ENCODE results near the gene PF4V1.

The PF4V1 gene

GRCh38 chr4:73871511-73872310, 18.6 kb downstream of the PF4V1 start:
- H3K9me3 Mint-ChIP-seq = no peaks in the 10 kb centered on the region
- no peak for DNase-seq
- no peaks in the 10 kb centered on the region for H3K4me1 Mint-ChIP-seq
- H3K27me3 Mint-ChIP-seq = peaks cover 26% of the 10 kb centered on the region
- CTCF ChIA-PET = no interaction called here
- H3K27ac Mint-ChIP-seq = no peak overlapping the region
- H3K4me3 Mint-ChIP-seq = no peak overlapping the region
- no peaks in the 10 kb centered on the region for H3K36me3 Mint-ChIP-seq

GRCh38 chr4:73872316-73873108, 19.4 kb downstream of the PF4V1 start:
- no peak for DNase-seq
- Mint-ChIP-seq H3K36me3 (no peaks in the 10 kb centered on the region), H3K4me3 (no peak overlapping the region), H3K9me3 (no peaks in the 10 kb centered on the region), H3K27ac (no peak overlapping the region), H3K4me1 (no peaks in the 10 kb centered on the region), H3K27me3 (peaks cover 26% of the 10 kb centered on the region)
- CTCF ChIA-PET = no interaction called here

- no peak for DNase-seq
- Mint-ChIP-seq H3K9me3 (no peaks in the 10 kb centered on the region), H3K4me3 (no peak overlapping the region), H3K4me1 (no peaks in the 10 kb centered on the region), H3K27me3 (peaks cover 11% of the 10 kb centered on the region), H3K36me3 (no peaks in the 10 kb centered on the region), H3K27ac (no peak overlapping the region)
- CTCF ChIA-PET = no interaction called here
Observed at GRCh38 chr4:73874386-73874785, 21.3 kb downstream of the PF4V1 start.

GRCh38 chr4:73875401-73875800, 22.3 kb downstream of the PF4V1 start:
- no peak overlapping the region for H3K27ac Mint-ChIP-seq
- no peak overlapping the region for H3K4me3 Mint-ChIP-seq
- CTCF ChIA-PET = no interaction called here
- no peaks in the 10 kb centered on the region for H3K36me3 Mint-ChIP-seq
- no peaks in the 10 kb centered on the region for H3K9me3 Mint-ChIP-seq
- H3K4me1 Mint-ChIP-seq = no peaks in the 10 kb centered on the region
- DNase-seq = no peak
- H3K27me3 Mint-ChIP-seq = peaks cover under 1% of the 10 kb centered on the region

- Mint-ChIP-seq H3K4me1 (no peaks in the 10 kb centered on the region), H3K9me3 (no peaks in the 10 kb centered on the region), H3K27ac (no peak overlapping the region), H3K27me3 (no peaks in the 10 kb centered on the region), H3K36me3 (no peaks in the 10 kb centered on the region), H3K4me3 (no peak overlapping the region)
- CTCF ChIA-PET = no interaction called here
- no peak for DNase-seq
Observed at GRCh38 chr4:73883306-73883705, 30.2 kb downstream of the PF4V1 start.

GRCh38 chr4:73885574-73886267, 32.6 kb downstream of the PF4V1 start:
- Mint-ChIP-seq H3K36me3 (no peaks in the 10 kb centered on the region), H3K27ac (no peak overlapping the region), H3K27me3 (no peaks in the 10 kb centered on the region), H3K4me3 (no peak overlapping the region), H3K4me1 (no peaks in the 10 kb centered on the region), H3K9me3 (no peaks in the 10 kb centered on the region)
- CTCF ChIA-PET = no interaction called here
- no peak for DNase-seq

- CTCF ChIA-PET = no interaction called here
- DNase-seq = no peak
- Mint-ChIP-seq H3K4me1 (no peaks in the 10 kb centered on the region), H3K27ac (no peak overlapping the region), H3K36me3 (no peaks in the 10 kb centered on the region), H3K27me3 (no peaks in the 10 kb centered on the region), H3K4me3 (no peak overlapping the region), H3K9me3 (no peaks in the 10 kb centered on the region)
Observed at GRCh38 chr4:73891326-73891725, 38.2 kb downstream of the PF4V1 start.

GRCh38 chr4:73891739-73892405, 38.8 kb downstream of the PF4V1 start:
- no peak for DNase-seq
- no peaks in the 10 kb centered on the region for H3K27me3 Mint-ChIP-seq

GRCh38 chr4:73892966-73893365, 39.9 kb downstream of the PF4V1 start:
- DNase-seq = no peak
- H3K9me3 Mint-ChIP-seq = no peaks in the 10 kb centered on the region
- H3K36me3 Mint-ChIP-seq = no peaks in the 10 kb centered on the region
- H3K4me1 Mint-ChIP-seq = no peaks in the 10 kb centered on the region
- CTCF ChIA-PET = no interaction called here
- H3K4me3 Mint-ChIP-seq = no peak overlapping the region
- H3K27me3 Mint-ChIP-seq = no peaks in the 10 kb centered on the region
- H3K27ac Mint-ChIP-seq = no peak overlapping the region

More at GRCh38 chr4:73891739-73892405, 38.8 kb downstream of the PF4V1 start:
- Mint-ChIP-seq H3K27ac (no peak overlapping the region), H3K36me3 (no peaks in the 10 kb centered on the region), H3K9me3 (no peaks in the 10 kb centered on the region), H3K4me1 (no peaks in the 10 kb centered on the region), H3K4me3 (no peak overlapping the region)
- CTCF ChIA-PET = no interaction called here

- CTCF ChIA-PET = no interaction called here
- Mint-ChIP-seq H3K36me3 (no peaks in the 10 kb centered on the region), H3K27me3 (no peaks in the 10 kb centered on the region), H3K4me1 (no peaks in the 10 kb centered on the region), H3K9me3 (no peaks in the 10 kb centered on the region), H3K27ac (no peak overlapping the region), H3K4me3 (no peak overlapping the region)
- DNase-seq = no peak
Observed at GRCh38 chr4:73894001-73894400, 40.9 kb downstream of the PF4V1 start.

GRCh38 chr4:73895201-73896175, 42.4 kb downstream of the PF4V1 start:
- no peaks in the 10 kb centered on the region for H3K27me3 Mint-ChIP-seq
- no peak overlapping the region for H3K27ac Mint-ChIP-seq
- H3K4me3 Mint-ChIP-seq = no peak overlapping the region
- H3K36me3 Mint-ChIP-seq = no peaks in the 10 kb centered on the region
- CTCF ChIA-PET = no interaction called here
- no peak for DNase-seq
- no peaks in the 10 kb centered on the region for H3K9me3 Mint-ChIP-seq
- no peaks in the 10 kb centered on the region for H3K4me1 Mint-ChIP-seq

GRCh38 chr4:73896416-73896815, 43.3 kb downstream of the PF4V1 start:
- Mint-ChIP-seq H3K27me3 (no peaks in the 10 kb centered on the region), H3K4me1 (no peaks in the 10 kb centered on the region), H3K27ac (no peak overlapping the region), H3K36me3 (no peaks in the 10 kb centered on the region), H3K4me3 (no peak overlapping the region), H3K9me3 (no peaks in the 10 kb centered on the region)
- no peak for DNase-seq
- CTCF ChIA-PET = no interaction called here

- H3K27ac Mint-ChIP-seq = no peak overlapping the region
- H3K4me3 Mint-ChIP-seq = no peak overlapping the region
- no peaks in the 10 kb centered on the region for H3K36me3 Mint-ChIP-seq
- H3K4me1 Mint-ChIP-seq = no peaks in the 10 kb centered on the region
- no peaks in the 10 kb centered on the region for H3K27me3 Mint-ChIP-seq
- H3K9me3 Mint-ChIP-seq = no peaks in the 10 kb centered on the region
- CTCF ChIA-PET = no interaction called here
- DNase-seq = no peak
Observed at GRCh38 chr4:73897380-73898136, 44.5 kb downstream of the PF4V1 start.
